Measurements from ENCODE around the gene TMEM243. TPM values are rescaled to one million over a fixed set of nuclear protein-coding genes. Genes with fewer than 3 reads are reported as not detected.

Gene TMEM243
- total RNA-seq, 1 experiment from 2014 or later = 15.4 TPM

DNA sequence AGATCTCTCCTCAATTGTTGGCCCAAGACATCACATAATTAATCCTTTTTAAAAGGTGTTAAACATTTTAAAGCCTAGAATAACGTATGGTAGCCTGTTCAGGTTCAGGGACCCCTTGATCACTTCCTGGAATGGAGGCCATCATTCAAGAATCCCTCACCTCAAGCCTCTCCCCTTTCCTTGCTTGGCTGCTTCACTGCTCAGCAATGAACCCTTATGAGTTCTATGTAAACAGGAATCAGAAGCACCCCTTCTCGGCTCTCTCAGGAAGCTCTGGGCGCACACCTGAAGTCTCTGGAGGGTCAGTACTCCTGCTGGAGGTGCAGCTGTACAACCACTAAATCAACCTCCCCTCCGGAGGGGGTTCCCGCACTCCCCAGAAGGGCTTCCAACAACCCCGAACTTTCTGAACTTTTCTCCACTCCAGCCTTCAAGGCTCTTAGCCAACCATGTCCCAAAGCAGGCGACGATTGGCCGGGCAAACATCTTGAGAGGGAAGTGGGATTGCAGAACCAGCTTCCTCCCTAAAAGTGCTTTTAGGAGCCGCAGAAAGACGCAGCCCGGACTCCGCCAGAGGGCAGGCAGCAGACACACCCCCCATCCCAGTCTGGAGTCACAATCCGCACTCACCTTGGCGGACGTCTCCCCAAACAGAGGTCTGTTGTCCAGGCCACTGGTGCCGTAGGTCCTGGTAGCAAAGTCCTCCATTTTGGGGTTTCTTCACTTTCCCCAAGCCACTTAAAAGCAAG, 562 bp downstream of the TMEM243 start:
- BruUV-seq (replicated peaks) = no TSS peak

DNA sequence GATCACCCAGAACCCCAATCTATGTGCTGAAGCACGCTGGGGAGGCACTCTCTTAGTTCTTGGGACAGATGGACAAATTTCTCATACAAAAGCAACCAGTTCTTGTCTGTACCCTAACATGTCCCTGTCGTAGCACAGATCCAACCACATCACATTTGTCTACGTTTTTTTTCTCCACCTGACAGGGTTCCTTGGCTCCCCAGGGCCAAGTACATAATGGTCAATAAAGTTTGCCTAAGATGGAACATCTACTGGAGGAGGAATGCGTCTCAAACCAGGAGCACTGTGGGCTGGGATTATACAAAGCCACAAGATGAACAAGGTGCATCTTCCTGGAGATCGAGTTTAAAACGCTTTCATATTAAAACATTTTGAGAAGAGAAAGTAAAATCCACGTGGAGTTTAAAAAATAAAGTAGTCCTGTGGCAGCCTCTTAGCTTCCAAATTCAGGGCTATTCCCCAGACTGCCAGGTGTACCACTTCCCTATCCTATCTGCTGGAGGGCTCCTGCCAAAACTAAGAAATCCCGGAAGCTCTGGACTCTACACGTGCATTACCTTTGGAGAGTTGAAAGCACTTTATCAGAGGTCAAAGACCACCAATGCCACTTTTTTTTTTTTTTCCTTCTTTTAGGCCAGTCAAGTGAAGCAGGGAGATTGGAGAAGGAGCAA, 1.4 kb downstream of the TMEM243 start:
- TF ChIP-seq POLR2AphosphoS5 (IDR thresholded peaks at IDR 0.05; ENCODE audit: low read depth, low read length) (no peak), SIN3A (IDR thresholded peaks at IDR 0.05; ENCODE audit: borderline replicate concordance, insufficient read depth, low read depth, low read length) (no peak), TCF7L2 (IDR thresholded peaks at IDR 0.05; ENCODE audit: low read depth, low read length) (no peak)
- TF ChIP-seq, protein P1, sequence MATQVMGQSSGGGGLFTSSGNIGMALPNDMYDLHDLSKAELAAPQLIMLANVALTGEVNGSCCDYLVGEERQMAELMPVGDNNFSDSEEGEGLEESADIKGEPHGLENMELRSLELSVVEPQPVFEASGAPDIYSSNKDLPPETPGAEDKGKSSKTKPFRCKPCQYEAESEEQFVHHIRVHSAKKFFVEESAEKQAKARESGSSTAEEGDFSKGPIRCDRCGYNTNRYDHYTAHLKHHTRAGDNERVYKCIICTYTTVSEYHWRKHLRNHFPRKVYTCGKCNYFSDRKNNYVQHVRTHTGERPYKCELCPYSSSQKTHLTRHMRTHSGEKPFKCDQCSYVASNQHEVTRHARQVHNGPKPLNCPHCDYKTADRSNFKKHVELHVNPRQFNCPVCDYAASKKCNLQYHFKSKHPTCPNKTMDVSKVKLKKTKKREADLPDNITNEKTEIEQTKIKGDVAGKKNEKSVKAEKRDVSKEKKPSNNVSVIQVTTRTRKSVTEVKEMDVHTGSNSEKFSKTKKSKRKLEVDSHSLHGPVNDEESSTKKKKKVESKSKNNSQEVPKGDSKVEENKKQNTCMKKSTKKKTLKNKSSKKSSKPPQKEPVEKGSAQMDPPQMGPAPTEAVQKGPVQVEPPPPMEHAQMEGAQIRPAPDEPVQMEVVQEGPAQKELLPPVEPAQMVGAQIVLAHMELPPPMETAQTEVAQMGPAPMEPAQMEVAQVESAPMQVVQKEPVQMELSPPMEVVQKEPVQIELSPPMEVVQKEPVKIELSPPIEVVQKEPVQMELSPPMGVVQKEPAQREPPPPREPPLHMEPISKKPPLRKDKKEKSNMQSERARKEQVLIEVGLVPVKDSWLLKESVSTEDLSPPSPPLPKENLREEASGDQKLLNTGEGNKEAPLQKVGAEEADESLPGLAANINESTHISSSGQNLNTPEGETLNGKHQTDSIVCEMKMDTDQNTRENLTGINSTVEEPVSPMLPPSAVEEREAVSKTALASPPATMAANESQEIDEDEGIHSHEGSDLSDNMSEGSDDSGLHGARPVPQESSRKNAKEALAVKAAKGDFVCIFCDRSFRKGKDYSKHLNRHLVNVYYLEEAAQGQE (IDR thresholded peaks at IDR 0.05; ENCODE audit: insufficient read depth in 1 of 2, low read depth in 2 of 2, low read length in 1 of 2) = no peak
- TF ChIP-seq, protein P2, sequence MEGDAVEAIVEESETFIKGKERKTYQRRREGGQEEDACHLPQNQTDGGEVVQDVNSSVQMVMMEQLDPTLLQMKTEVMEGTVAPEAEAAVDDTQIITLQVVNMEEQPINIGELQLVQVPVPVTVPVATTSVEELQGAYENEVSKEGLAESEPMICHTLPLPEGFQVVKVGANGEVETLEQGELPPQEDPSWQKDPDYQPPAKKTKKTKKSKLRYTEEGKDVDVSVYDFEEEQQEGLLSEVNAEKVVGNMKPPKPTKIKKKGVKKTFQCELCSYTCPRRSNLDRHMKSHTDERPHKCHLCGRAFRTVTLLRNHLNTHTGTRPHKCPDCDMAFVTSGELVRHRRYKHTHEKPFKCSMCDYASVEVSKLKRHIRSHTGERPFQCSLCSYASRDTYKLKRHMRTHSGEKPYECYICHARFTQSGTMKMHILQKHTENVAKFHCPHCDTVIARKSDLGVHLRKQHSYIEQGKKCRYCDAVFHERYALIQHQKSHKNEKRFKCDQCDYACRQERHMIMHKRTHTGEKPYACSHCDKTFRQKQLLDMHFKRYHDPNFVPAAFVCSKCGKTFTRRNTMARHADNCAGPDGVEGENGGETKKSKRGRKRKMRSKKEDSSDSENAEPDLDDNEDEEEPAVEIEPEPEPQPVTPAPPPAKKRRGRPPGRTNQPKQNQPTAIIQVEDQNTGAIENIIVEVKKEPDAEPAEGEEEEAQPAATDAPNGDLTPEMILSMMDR (IDR thresholded peaks at IDR 0.05) = no peak
- Histone ChIP-seq H3K27me3 (ENCODE audit: control insufficient read depth, insufficient read depth, low read length) (peaks cover 12% of the 10 kb centered on the region), H3K4me1 (ENCODE audit: control insufficient read depth, insufficient read depth, low read length) (peaks cover 18% of the 10 kb centered on the region), H3K27ac (ENCODE audit: low read length) (0 out of 2 replicates have a peak overlapping the region, but pooled peaks have one; percentile 7), H3K9me3 (ENCODE audit: control insufficient read depth, insufficient read depth, low read depth, low read length) (no peaks in the 10 kb centered on the region), H3K4me3 (ENCODE audit: low read depth in 2 of 2, low read length in 2 of 2) (peak overlapping the region; percentile 72 to 93), H3K36me3 (ENCODE audit: control insufficient read depth, insufficient read depth, low read length) (peaks cover 3% of the 10 kb centered on the region; the same call in 1 of the 2 replicates)
- DNase-seq (ENCODE audit: low read depth, low spot score) (no peak), ATAC-seq (no peak)
- intact Hi-C loops (cut with micrococcal nuclease; ENCODE audit: unreplicated experiment) (no loop called here), in situ Hi-C loops (cut with HindIII; ENCODE audit: low pct_unique_long_range_greater_than_20kb, low sequenced_read_pairs) (no loop called here)
- ChIA-PET POLR2A (no interaction called here), CTCF (no interaction called here)
- BruUV-seq (replicated peaks) = TSS peak; percentile 29

More for the DNA sequence above, 562 bp downstream of the TMEM243 start:
- peak overlapping the region; percentile 72 for H3K27ac ChIP-seq (ENCODE audit: low read length)
- H3K9me3 ChIP-seq (ENCODE audit: control insufficient read depth, insufficient read depth, low read depth, low read length) = no peaks in the 10 kb centered on the region
- in situ Hi-C loops (cut with HindIII; ENCODE audit: low pct_unique_long_range_greater_than_20kb, low sequenced_read_pairs) = no loop called here
- H3K36me3 ChIP-seq (ENCODE audit: control insufficient read depth, insufficient read depth, low read length) = peaks cover 3% of the 10 kb centered on the region; the same call in 1 of the 2 replicates
- H3K27me3 ChIP-seq (ENCODE audit: control insufficient read depth, insufficient read depth, low read length) = peaks cover 16% of the 10 kb centered on the region
- H3K4me3 ChIP-seq (ENCODE audit: low read depth in 2 of 2, low read length in 2 of 2) = peak overlapping the region; percentile 72 to 93
- TF ChIP-seq, protein P1 (IDR thresholded peaks at IDR 0.05; ENCODE audit: insufficient read depth in 1 of 2, low read depth in 2 of 2, low read length in 1 of 2) = no peak
- TF ChIP-seq TCF7L2 (IDR thresholded peaks at IDR 0.05; ENCODE audit: low read depth, low read length) = no peak
- TF ChIP-seq POLR2AphosphoS5 (IDR thresholded peaks at IDR 0.05; ENCODE audit: low read depth, low read length) = no peak
- no peak for TF ChIP-seq SIN3A (IDR thresholded peaks at IDR 0.05; ENCODE audit: borderline replicate concordance, insufficient read depth, low read depth, low read length)
- TF ChIP-seq, protein P2 (IDR thresholded peaks at IDR 0.05) = no peak
- intact Hi-C loops (cut with micrococcal nuclease; ENCODE audit: unreplicated experiment) = no loop called here
- ChIA-PET POLR2A (interaction anchor here (0.6 kb wide), 1 partner anchor 772 kb away, joined by 3 read pairs; no protein-coding TSS in a partner anchor), CTCF (no interaction called here)
- DNase-seq (ENCODE audit: low read depth, low spot score) (no peak), ATAC-seq (peak; percentile 70)
- peaks cover 18% of the 10 kb centered on the region for H3K4me1 ChIP-seq (ENCODE audit: control insufficient read depth, insufficient read depth, low read length)
